ENCODE data around the gene CASP7. TPM values are rescaled to one million over a fixed set of nuclear protein-coding genes. Genes with fewer than 3 reads are reported as not detected.

The CASP7 gene
- total and polyA plus RNA-seq, 2 of the 8 experiments (the other 6 are each of a cell fraction or from before 2014, with no cell fraction given): 2.3 to 4.1 TPM

- no peak for TF ChIP-seq NANOG (IDR thresholded peaks at IDR 0.05; ENCODE audit: insufficient read depth, low read depth, low read length, poor library complexity, severe bottlenecking)
- no peak for TF ChIP-seq SIRT6 (IDR thresholded peaks at IDR 0.05; ENCODE audit: low read length)
- no peak for TF ChIP-seq ASH2L (IDR thresholded peaks at IDR 0.05; ENCODE audit: low read length)
- TF ChIP-seq TCF12 (IDR thresholded peaks at IDR 0.05; ENCODE audit: low read depth, low read length): no peak
- no peak for TF ChIP-seq TAF1 (IDR thresholded peaks at IDR 0.05; ENCODE audit: low read depth, low read length)
- no peak for TF ChIP-seq CHD2 (IDR thresholded peaks at IDR 0.05; ENCODE audit: low read length)
- TF ChIP-seq RBBP5 (IDR thresholded peaks at IDR 0.05; ENCODE audit: borderline replicate concordance, low read depth, low read length): no peak
- TF ChIP-seq RAD21 (IDR thresholded peaks at IDR 0.05 in 1 of 2, conservative IDR thresholded peaks at IDR 0.05 in 1 of 2; ENCODE audit: low read depth in 2 of 2, low read length in 2 of 2): no peak
These were observed 12.9 kb upstream of the CASP7 start (continued) for GRCh38 chr10:113666682-113667252.
